Measurements from ENCODE around the gene CXCL3. TPM values are rescaled to one million over a fixed set of nuclear protein-coding genes. Genes with fewer than 3 reads are reported as not detected.

Gene CXCL3
- total RNA-seq, 2 donors from 2014 or later = 0.88 to 1.8 TPM

- intact Hi-C loops (cut with DNase I) = no loop called here
- DNase-seq (no peak), ATAC-seq (no peak)
These were observed 18.5 kb upstream of the CXCL3 start for GRCh38 chr4:74056858-74057562.

- no peak for ATAC-seq
- intact Hi-C loops (cut with DNase I) = no loop called here
These were observed 17.8 kb upstream of the CXCL3 start for GRCh38 chr4:74056114-74056857.

GRCh38 chr4:74055498-74055897, 17.0 kb upstream of the CXCL3 start:
- ATAC-seq (no peak), DNase-seq (no peak)
- intact Hi-C loops (cut with DNase I) = no loop called here

More at GRCh38 chr4:74056114-74056857, 17.8 kb upstream of the CXCL3 start:
- DNase-seq = no peak

- ATAC-seq = no peak
- no peak for DNase-seq
- intact Hi-C loops (cut with DNase I) = no loop called here
These were observed 16.6 kb upstream of the CXCL3 start for GRCh38 chr4:74055096-74055495.

GRCh38 chr4:74054483-74055047, 16.1 kb upstream of the CXCL3 start:
- DNase-seq (no peak), ATAC-seq (no peak)
- intact Hi-C loops (cut with DNase I) = no loop called here

- no peak for ATAC-seq
- DNase-seq = no peak
- intact Hi-C loops (cut with DNase I) = no loop called here
These were observed 8.7 kb upstream of the CXCL3 start for GRCh38 chr4:74047152-74047551.

- DNase-seq = no peak
- no peak for ATAC-seq
- intact Hi-C loops (cut with DNase I) = no loop called here
These were observed 7.3 kb upstream of the CXCL3 start for GRCh38 chr4:74045772-74046171.

- intact Hi-C loops (cut with DNase I) = no loop called here
- no peak for ATAC-seq
- no peak for DNase-seq
These were observed 6.8 kb upstream of the CXCL3 start for GRCh38 chr4:74045247-74045646.

GRCh38 chr4:74044677-74045076, 6.2 kb upstream of the CXCL3 start:
- no peak for ATAC-seq
- no peak for DNase-seq
- intact Hi-C loops (cut with DNase I) = no loop called here

GRCh38 chr4:74042681-74043080, 4.2 kb upstream of the CXCL3 start:
- no peak for DNase-seq
- ATAC-seq = no peak
- intact Hi-C loops (cut with DNase I) = no loop called here

GRCh38 chr4:74041418-74041817, 2.9 kb upstream of the CXCL3 start:
- DNase-seq (no peak), ATAC-seq (no peak)
- intact Hi-C loops (cut with DNase I) = no loop called here

GRCh38 chr4:74039315-74039763, 850 bp upstream of the CXCL3 start:
- no peak for ATAC-seq
- intact Hi-C loops (cut with DNase I) = loop anchor here in 1 of 2 donors (10.0 kb wide), 1 partner anchor 95 kb away; no protein-coding TSS in a partner anchor
- DNase-seq = no peak

- intact Hi-C loops (cut with DNase I) = loop anchor here in 1 of 2 donors (10.0 kb wide), 1 partner anchor 97 kb away; no protein-coding TSS in a partner anchor
- DNase-seq (peak; percentile 28), ATAC-seq (no peak)
These were observed 434 bp downstream of the CXCL3 start for GRCh38 chr4:74038086-74038424.

- ATAC-seq = no peak
These were observed 1.2 kb downstream of the CXCL3 start for GRCh38 chr4:74037076-74037955.

GRCh38 chr4:74033739-74034138, 4.8 kb downstream of the CXCL3 start:
- ATAC-seq = no peak

More at GRCh38 chr4:74037076-74037955, 1.2 kb downstream of the CXCL3 start:
- intact Hi-C loops (cut with DNase I) = loop anchor here in 1 of 2 donors (10.0 kb wide), 1 partner anchor 97 kb away; no protein-coding TSS in a partner anchor
- DNase-seq = no peak

GRCh38 chr4:74032064-74032463, 6.4 kb downstream of the CXCL3 start:
- DNase-seq (no peak), ATAC-seq (no peak)
- intact Hi-C loops (cut with DNase I) = loop anchor here in 1 of 2 donors (10.0 kb wide), 1 partner anchor 103 kb away; no protein-coding TSS in a partner anchor

More at GRCh38 chr4:74033739-74034138, 4.8 kb downstream of the CXCL3 start:
- DNase-seq = no peak
- intact Hi-C loops (cut with DNase I) = loop anchor here in 1 of 2 donors (10.0 kb wide), 1 partner anchor 101 kb away; no protein-coding TSS in a partner anchor

- intact Hi-C loops (cut with DNase I) = loop anchor here in 1 of 2 donors (10.0 kb wide), 1 partner anchor 103 kb away; no protein-coding TSS in a partner anchor
- ATAC-seq = no peak
These were observed 6.9 kb downstream of the CXCL3 start for GRCh38 chr4:74031576-74031975.

GRCh38 chr4:74030285-74030684, 8.2 kb downstream of the CXCL3 start:
- DNase-seq = no peak
- ATAC-seq = no peak
- intact Hi-C loops (cut with DNase I) = loop anchor here in 1 of 2 donors (10.0 kb wide), 1 partner anchor 105 kb away; no protein-coding TSS in a partner anchor

More at GRCh38 chr4:74031576-74031975, 6.9 kb downstream of the CXCL3 start:
- DNase-seq = no peak

- DNase-seq (no peak), ATAC-seq (no peak)
- intact Hi-C loops (cut with DNase I) = no loop called here
These were observed 10.0 kb downstream of the CXCL3 start for GRCh38 chr4:74028504-74028903.
